GM08714 (cell line): ENCODE measurements around the gene HDGF.

Experiments
- H3K4me3 ChIP-seq: fragments of 200-500 bp; sonication (Bioruptor generic); 2 replicates; pipeline ENCODE4 v1.5.1; 2014; ENCODE audit warnings: mild to moderate bottlenecking, low read length, inconsistent platforms
- ZNF274 ChIP-seq: IDR thresholded peaks from 2 replicates; pipeline ENCODE4 v1.6.1; 2012; ENCODE audit warnings: mild to moderate bottlenecking, low read depth, low read length

The HDGF gene

DNA sequence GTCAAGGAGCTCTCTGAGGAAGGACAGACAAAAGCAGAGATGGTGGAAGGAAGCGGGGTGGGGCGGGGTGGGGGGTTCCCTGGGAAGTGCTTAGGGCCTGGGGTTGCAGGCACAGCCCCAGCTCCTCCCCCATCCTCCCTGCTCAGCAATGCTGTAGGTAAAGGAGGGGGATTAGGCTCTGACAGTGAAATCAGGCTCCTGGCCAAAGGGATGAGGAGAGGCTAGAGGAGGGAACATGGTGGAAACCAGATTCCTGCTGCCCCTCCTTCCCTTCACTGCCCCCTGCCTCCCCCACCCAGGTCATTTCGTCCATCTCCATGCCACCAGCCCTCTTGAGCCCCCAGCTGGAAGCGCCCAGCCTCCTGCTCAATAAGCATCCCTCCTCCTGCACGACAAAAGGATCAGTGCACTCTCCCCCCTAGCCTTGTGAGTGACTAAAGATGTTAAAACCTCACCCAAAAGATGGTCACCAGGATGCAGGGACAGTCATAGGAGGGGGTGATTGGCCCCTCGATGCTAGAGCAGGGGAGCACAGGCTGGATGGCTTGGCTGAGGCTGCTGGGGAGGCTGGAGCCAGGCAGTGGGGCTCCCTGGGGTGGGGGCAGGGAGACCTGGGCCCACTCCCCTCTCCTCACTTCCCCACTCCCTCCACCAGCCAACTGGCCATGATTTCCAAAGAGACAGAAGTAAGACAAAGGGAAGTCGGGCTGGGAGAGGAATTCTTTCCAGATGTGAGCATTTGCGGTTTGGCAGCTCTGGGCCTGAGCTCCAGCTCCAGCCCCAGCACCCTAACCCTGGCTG, 43.9 kb downstream of the HDGF start:
- no peak for TF ChIP-seq ZNF274
- H3K4me3 ChIP-seq, result no peak overlapping the region

DNA sequence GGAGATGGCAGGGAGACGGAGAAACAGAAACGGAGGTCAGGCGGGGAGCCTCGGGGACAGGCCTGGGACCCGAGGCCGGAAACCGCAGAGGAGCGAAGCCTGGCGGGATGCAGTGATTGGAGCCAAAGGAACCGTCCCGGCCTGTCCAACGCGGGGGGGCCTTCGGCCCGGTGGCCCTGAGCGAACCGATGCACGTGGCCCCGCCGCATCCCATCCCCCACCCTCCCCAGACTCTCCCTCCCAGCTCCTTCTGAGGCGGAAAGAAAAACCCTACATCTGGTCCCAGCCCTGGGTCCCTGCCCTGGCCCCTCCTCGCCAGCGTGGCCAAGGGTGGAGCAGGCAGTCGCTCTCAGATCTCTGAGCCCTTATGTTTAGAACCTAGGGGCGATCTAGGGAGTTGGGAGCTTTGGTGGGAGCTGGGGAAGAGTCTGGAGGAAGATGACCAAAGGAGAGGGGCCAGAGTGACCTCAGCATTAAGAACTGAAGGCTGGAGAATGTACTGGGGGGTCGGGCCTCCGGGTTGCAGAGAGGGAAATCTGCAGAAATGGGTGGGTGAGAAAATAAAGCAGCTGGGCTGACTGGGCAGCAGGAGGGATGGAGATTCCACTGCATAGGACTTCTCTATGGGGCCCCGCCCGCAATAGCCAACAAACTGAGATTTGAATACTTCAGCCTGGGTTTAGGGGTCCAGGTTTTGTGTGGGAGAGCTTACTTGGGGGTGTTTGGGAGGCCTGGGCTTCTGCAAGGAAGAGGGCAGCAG, 44.6 kb downstream of the HDGF start:
- peak overlapping the region; percentile 6; the same call in 1 of the 2 replicates for H3K4me3 ChIP-seq
- TF ChIP-seq ZNF274, result no peak

DNA sequence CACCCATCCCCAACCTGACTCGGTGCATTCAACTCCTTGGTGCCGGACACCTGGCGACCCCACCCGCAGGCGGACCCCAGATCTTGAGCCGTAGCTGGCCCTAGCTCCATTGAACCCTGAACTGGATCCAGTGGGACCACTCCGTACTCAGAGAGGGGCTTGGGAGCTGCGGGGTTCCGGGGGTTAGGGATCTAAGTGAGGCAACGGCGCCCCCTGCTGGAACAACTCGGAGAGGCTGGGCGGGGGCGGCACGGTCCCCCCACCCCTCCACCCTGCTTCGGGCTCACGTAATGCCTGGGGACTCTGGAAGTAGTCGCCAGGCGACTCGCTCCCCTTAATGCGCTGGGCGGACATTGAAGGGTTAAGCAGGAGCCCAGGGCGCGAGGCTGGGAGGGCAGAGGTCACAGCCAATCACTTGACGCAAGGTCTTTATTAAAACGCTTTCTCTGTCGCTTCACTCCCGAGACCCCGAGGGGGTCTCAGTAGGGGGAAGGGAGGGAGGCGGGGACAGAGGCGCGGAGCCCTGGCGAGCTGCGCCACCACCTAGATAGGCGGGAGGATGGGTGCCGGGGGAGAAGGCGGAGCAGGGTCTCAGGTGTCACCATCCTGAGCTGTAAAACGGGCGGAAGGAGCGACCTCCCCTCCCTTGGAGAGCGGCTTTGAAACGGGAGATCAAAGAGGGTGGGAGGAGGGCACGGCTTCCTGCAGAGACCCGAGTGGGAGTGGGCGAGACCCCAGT, 45.4 kb downstream of the HDGF start:
- peak overlapping the region; percentile 6; the same call in 1 of the 2 replicates for H3K4me3 ChIP-seq

DNA sequence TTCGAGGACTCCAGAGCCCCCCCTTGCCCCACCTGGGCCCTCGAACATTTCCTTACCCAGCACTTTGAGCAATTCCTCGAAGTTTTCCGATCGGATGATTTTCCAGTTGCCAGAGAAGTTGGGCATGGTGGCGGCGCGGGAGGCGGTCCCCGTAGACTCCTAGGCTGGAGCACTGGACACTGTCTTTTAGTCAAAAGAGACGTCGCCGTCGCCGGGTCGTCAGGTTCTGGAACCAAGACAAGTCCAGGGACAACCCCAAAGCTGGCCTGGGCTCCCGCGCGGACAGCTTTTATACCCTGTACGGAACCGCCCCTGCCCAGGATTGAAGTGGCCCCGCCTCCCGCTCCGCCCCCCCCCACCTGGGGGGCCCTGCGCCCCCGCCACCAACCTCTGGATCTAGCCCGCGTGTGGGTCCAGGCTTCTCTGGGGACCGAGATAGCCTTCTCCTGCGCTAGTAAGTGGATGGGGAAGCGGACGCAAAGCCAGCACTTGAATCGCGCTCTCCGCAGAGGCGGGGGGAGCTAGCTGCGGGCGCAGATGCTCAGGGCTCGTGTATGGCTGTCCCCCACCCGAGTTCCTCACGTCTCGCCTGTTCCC, 46.1 kb downstream of the HDGF start, which contains the start of gene CRABP2:
TSS of gene CRABP2 (minus strand) at position 263 of the 597 bp plus-strand sequence. CDS start at position 126, 137 bp downstream.
- no peak for TF ChIP-seq ZNF274
- peak within 1 kb of the TSS; percentile 6; the same call in 1 of the 2 replicates for H3K4me3 ChIP-seq

More for the DNA sequence above, 45.4 kb downstream of the HDGF start:
- no peak for TF ChIP-seq ZNF274

DNA sequence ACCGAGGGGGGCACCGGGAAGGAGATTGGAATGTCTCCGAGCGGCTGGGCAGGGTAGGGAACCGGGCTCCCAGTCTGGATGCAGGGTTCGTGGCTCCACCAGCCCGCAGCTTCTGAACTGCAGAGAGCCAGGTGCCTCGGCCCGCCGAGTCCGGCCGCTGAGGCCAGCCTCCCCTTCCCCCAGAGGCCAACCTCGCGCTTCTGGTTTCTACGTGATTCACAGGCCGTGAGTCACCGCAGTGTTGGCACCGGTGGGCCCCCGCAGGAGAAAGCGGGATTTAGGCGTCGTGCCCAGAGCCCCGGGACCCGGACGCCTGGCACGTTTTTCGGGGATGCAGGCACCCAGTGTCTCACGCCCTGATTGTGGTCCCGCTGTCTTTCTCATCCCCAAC, 46.5 kb downstream of the HDGF start:
- H3K4me3 ChIP-seq, result no peak overlapping the region
- no peak for TF ChIP-seq ZNF274

DNA sequence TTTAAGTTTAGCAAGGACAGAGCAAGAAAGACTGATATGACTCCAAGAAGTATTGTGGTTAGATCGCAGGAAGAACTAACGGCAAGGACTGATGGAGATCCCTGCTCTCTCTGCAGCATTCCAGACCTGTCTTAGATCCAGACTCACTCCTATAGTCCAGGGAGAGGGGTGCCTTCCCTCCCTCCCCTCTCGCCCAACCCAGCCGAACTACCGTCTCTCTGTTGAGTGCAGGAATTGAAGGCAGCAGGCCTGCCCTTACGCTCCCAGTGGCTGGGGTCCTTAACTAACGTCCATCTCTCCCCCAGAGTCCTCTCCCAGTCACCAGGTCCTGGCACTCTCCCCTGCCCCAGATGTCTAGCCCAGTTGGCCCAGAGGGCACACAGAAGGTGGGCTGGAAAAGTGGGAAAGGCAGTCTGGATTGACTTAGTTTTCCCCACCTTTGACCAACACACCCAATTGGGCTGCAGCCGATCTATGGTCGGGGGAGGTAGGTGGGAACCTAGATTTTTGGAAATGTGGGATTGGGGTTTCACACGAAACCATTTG, 47.2 kb downstream of the HDGF start:
- TF ChIP-seq ZNF274, result no peak
- H3K4me3 ChIP-seq, result no peak overlapping the region

DNA sequence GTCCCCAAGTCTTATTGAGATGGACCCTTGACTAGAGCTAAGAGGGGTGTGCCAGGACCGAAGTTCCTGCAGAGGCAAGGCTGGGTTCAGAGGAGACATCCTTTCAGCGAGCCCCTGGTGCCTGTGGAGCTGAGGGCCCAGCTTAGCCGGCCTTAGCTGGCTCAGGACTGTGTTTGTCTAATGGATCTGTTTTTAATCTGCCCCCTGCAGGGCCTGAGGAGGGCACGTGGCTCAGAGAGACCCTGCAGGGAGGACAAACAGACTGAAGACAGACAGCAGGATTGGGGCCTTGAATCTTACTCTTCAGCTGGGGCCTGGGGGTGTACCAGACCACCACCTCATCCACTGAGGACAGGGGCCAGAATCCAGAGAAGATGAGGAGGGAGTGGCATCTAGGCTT, 47.7 kb downstream of the HDGF start:
- H3K4me3 ChIP-seq, result no peak overlapping the region

DNA sequence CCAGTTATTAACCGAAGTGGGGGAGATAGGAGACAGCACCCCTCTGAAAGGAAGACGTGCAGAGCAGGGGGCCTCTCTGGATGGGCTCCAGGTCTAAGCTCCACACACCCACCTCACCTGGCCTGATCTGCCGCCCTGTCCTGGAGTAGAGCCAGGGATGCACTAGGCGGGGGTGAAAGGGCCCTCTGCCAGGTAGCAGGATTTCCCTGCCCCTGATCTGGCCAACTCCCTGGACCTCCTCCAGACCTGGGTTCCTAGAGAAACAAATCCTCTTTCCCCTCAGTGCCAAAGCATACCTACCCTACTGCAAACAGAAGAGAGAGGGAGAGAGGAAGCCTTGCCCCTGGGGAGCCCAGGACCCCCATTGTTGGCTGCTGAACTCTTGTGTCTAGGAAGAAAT, 48.1 kb downstream of the HDGF start:
- H3K4me3 ChIP-seq, result no peak overlapping the region
- TF ChIP-seq ZNF274, result no peak

More for the DNA sequence above, 47.7 kb downstream of the HDGF start:
- TF ChIP-seq ZNF274, result no peak

DNA sequence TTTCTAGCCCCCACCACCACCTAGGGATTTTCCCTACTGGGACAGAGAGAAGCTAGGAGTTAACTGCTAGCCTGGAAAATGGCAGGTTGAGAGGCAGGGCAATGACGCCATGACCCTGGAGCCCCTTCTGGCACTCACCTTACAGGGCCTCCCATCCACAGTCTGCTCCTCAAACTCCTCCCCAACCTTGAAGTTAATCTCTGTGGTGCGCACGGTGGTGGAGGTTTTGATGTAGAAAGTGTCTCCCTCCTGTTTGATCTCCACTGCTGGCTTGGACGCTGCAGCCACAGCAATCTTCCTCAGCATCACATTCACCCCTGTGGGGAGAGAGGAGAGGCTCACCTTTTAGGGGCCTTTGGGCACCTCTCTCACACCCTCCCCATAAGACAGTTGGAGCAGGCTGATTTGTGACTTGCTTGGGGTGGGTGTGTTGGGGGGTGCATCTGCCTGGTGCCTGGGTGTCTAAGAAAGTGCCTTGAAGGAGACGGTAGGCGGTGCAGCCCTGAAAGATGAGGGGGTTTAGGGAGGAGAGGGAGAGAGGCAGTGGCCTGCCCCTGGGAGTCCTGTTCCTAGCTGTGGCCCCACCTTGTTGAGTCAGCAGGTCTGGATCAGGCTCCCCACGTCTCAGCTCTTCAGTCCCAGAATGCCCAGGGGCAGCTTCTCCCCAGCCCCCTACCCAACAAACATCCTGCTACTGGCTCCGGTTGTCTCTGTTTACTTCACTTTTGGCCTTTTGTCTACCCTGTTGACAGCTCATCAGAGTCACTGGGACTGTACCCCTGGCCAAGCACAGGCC, 50.5 kb downstream of the HDGF start:
- no peak overlapping the region for H3K4me3 ChIP-seq
- no peak for TF ChIP-seq ZNF274

DNA sequence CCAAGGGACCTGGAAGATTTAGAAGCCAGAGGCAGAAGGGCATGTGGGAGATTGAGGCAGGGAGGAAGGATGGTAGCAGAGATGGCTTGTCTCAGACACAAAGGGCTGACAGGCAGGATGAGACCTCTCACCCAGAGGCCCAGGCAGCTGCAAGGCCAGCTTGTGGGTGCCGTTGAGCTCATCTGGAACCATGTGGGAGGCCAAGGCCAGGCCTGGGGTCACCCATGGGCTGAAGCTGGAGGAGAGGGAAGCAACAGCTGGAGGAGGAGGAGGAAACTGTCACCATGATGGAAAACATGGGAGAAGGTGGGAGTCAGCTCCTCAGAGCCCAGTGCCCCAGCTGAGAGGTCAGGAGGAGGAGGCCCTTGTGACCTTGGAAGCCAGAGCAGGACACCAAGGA, 52.5 kb downstream of the HDGF start:
- no peak for TF ChIP-seq ZNF274
- H3K4me3 ChIP-seq, result no peak overlapping the region

DNA sequence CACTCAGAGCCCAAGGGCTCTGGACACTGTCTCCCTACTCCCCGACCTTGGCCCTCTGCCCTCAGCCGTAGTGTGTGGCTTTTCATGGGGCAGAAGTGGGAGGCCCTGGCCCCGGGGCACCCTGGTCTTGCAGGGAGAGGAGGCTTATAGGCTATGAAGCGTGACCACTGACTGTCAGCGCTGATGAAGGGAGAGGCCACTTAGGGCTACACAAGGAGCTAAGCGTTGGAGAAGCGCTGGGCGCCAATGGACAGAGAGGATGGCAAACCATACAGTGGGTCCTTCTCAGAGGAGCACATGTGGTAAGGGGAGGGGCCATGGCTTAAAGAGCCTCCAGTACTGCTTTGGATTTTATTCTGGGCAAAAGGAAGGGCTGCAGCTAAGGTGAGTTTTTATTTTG, 54.0 kb downstream of the HDGF start:
- H3K4me3 ChIP-seq, result no peak overlapping the region
- TF ChIP-seq ZNF274, result no peak

DNA sequence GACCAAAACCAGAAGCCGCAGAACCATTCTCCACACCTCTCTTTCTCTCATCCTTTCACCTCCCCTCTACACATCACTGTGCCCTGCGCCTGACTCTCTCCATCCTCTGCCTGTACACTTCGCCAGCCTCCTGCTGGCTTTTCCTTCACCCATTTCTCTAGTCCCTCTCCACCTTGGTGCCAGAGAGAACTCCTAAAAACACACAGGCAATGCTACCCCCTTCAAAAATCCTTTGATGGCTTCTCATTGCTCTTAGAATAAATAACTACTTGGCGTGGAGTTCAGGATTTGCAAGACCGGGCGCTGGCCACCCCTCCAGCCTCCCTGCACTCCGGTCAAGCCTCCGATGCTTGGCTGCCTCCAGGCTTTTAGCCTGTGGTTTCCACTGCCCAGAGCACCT, 54.7 kb downstream of the HDGF start:
- TF ChIP-seq ZNF274, result no peak
- no peak overlapping the region for H3K4me3 ChIP-seq

DNA sequence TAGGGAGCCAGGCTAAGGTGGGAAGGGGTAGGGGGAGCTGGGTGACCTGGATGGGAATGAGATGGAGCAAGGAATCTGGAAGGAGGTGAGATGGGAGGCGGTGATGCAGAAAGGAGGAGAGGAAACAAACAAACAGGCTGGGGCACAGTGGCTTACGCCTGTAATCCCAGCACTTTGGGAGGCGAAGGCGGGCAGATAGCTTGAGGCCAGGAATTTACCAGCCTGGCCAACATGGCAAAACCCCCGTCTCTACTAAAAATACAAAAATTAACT, 56.8 kb downstream of the HDGF start:
- H3K4me3 ChIP-seq, result no peak overlapping the region
- no peak for TF ChIP-seq ZNF274
